SK-N-MC (cell line): ENCODE measurements around the gene AFAP1L2.

Experiments used
- EZH2 ChIP-seq: fragments of 200-600 bp; sonication (generic); IDR thresholded peaks from one replicate; pipeline ENCODE4 v1.6.1; 2017; ENCODE audit warnings: antibody characterized with exemption
- FOXP2 ChIP-seq: optimal IDR thresholded peaks from 2 replicates; pipeline ENCODE3; 2011; ENCODE audit warnings: mild to moderate bottlenecking, moderate library complexity; ENCODE audit not compliant: insufficient read depth; ENCODE audit errors: extremely low read length, control extremely low read depth
- POLR2AphosphoS5 ChIP-seq: IDR thresholded peaks from 2 replicates; pipeline ENCODE4 v1.6.1; 2012; ENCODE audit warnings: mild to moderate bottlenecking, low read depth, low read length, borderline replicate concordance

GRCh38 chr10:114343623-114344505, 60.4 kb downstream of the AFAP1L2 start:
- TF ChIP-seq POLR2AphosphoS5 (no peak), FOXP2 (no peak), EZH2 (no peak)
